Measurements from ENCODE around the gene CDKN1A.

DNA sequence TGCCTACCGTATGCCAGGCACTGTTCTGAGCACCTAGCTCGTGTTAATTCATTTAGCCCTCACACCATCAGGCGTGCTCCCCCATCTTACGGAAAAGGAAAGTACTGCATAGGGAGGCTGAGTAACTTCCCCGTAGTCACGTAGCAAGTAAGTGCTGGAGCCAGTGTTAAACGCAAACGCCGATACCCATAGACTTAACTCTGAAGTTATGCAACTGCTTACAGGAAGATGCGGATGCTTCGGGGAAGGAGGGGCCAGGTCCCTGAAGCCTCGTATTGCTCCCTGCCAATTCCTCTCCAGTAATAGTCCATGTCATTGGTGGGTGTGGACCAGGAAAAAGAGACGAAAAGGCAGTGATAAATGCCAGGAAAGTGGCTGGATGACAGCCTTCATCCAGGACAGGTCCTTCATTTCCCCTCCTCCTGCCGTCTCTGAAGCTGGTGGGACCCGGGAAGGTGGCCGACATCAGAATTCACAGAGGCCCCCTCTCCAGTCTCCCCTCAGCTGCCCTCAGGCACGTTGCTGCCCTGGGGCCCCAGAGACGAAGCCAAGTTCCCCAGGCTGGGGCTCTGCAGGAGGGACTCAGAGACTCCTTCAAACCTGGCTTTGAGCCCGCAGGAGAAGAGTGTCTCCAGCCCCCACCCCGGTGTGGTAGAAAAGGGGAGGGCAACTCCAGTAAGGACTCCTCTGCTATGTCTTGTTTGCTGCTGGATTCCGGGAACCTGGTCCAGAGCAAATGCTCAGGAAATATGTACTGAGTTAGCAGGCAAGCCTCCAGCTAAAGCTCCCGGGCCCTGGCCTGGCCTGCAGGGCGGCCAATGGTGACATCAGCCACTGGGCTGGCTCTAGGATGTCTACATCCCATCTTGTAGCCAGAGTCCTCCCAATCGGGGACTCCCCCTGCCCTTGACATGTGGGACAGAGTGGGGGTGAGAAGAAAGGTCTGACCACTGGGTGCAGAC, 56.9 kb downstream of the CDKN1A start:
- TF ChIP-seq, protein P1, sequence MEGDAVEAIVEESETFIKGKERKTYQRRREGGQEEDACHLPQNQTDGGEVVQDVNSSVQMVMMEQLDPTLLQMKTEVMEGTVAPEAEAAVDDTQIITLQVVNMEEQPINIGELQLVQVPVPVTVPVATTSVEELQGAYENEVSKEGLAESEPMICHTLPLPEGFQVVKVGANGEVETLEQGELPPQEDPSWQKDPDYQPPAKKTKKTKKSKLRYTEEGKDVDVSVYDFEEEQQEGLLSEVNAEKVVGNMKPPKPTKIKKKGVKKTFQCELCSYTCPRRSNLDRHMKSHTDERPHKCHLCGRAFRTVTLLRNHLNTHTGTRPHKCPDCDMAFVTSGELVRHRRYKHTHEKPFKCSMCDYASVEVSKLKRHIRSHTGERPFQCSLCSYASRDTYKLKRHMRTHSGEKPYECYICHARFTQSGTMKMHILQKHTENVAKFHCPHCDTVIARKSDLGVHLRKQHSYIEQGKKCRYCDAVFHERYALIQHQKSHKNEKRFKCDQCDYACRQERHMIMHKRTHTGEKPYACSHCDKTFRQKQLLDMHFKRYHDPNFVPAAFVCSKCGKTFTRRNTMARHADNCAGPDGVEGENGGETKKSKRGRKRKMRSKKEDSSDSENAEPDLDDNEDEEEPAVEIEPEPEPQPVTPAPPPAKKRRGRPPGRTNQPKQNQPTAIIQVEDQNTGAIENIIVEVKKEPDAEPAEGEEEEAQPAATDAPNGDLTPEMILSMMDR (IDR thresholded peaks at IDR 0.05; ENCODE audit: insufficient read depth, low read length), result no peak
- TF ChIP-seq POLR2AphosphoS5 (IDR thresholded peaks at IDR 0.05; ENCODE audit: low read depth), result peak; percentile 45; the same call in 1 of the 2 replicates
